ENCODE results near the gene TAF3.
A peak's percentile ranks its signal among the peaks of the same experiment; 100 is the strongest.

Gene TAF3

GRCh38 chr10:7881119-7881518, 62.8 kb downstream of the TAF3 start:
- no peak for DNase-seq (ENCODE audit: low read depth)

GRCh38 chr10:7886056-7886455, 67.8 kb downstream of the TAF3 start:
- DNase-seq (ENCODE audit: low read depth) = no peak

- DNase-seq (ENCODE audit: low read depth) = no peak
Measured at GRCh38 chr10:7887174-7887816, 69.0 kb downstream of the TAF3 start.

- no peak for DNase-seq (ENCODE audit: low read depth)
Measured at GRCh38 chr10:7889947-7890542, 71.7 kb downstream of the TAF3 start.

- no peak for DNase-seq (ENCODE audit: low read depth)
Measured at GRCh38 chr10:7890781-7891180, 72.5 kb downstream of the TAF3 start.

GRCh38 chr10:7891634-7892033, 73.3 kb downstream of the TAF3 start:
- DNase-seq (ENCODE audit: low read depth) = no peak

GRCh38 chr10:7892146-7892545, 73.8 kb downstream of the TAF3 start:
- DNase-seq (ENCODE audit: low read depth) = no peak

- DNase-seq (ENCODE audit: low read depth) = no peak
Measured at GRCh38 chr10:7895699-7896090, 77.4 kb downstream of the TAF3 start.

GRCh38 chr10:7896297-7896696, 78.0 kb downstream of the TAF3 start:
- peak; percentile 5 for DNase-seq (ENCODE audit: low read depth)

- DNase-seq (ENCODE audit: low read depth) = no peak
Measured at GRCh38 chr10:7901256-7901655, 83.0 kb downstream of the TAF3 start.

GRCh38 chr10:7902413-7902812, 84.1 kb downstream of the TAF3 start:
- no peak for DNase-seq (ENCODE audit: low read depth)

GRCh38 chr10:7903851-7904250, 85.5 kb downstream of the TAF3 start:
- no peak for DNase-seq (ENCODE audit: low read depth)

GRCh38 chr10:7906128-7906527, 87.8 kb downstream of the TAF3 start:
- DNase-seq (ENCODE audit: low read depth) = no peak

- DNase-seq (ENCODE audit: low read depth) = no peak
Measured at GRCh38 chr10:7908541-7909210, 90.4 kb downstream of the TAF3 start.

- no peak for DNase-seq (ENCODE audit: low read depth)
Measured at GRCh38 chr10:7913126-7913872, 95.0 kb downstream of the TAF3 start.

GRCh38 chr10:7915923-7916536, 97.7 kb downstream of the TAF3 start:
- no peak for DNase-seq (ENCODE audit: low read depth)

- no peak for DNase-seq (ENCODE audit: low read depth)
Measured at GRCh38 chr10:7917736-7918135, 99.4 kb downstream of the TAF3 start.

- no peak for DNase-seq (ENCODE audit: low read depth)
Measured at GRCh38 chr10:7922707-7923106, 104.4 kb downstream of the TAF3 start.

GRCh38 chr10:7928536-7928935, 110.2 kb downstream of the TAF3 start:
- no peak for DNase-seq (ENCODE audit: low read depth)

GRCh38 chr10:7932301-7933036, 114.2 kb downstream of the TAF3 start:
- DNase-seq (ENCODE audit: low read depth) = no peak

GRCh38 chr10:7933262-7933661, 115.0 kb downstream of the TAF3 start:
- DNase-seq (ENCODE audit: low read depth) = no peak

GRCh38 chr10:7933757-7934156, 115.5 kb downstream of the TAF3 start:
- no peak for DNase-seq (ENCODE audit: low read depth)
